ENCODE results near the gene TRIM38.

DNA sequence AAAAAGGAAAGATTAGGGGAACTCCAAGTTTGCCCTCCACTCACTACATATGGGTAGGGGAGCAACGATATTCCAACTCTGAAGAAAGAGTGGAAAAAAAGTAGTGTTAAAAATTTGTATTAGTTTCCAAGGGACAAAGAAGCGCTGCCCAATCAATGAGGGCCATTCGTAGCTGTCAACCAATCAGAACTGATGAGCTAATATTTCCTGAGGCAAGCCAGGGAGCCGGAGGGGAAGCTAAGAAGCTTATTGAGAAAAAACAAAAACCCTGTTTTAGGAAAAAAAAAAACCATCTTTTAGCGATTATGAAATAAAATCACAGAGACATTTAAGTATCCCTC is 59.5 kb downstream of the TRIM38 start:
- TF ChIP-seq ZFP37 (tag by site-specific recombination; IDR thresholded peaks at IDR 0.05) (no peak), BCL11B (tag by site-specific recombination; IDR thresholded peaks at IDR 0.05; ENCODE audit: low read depth) (no peak)
- TF ChIP-seq, protein P1, sequence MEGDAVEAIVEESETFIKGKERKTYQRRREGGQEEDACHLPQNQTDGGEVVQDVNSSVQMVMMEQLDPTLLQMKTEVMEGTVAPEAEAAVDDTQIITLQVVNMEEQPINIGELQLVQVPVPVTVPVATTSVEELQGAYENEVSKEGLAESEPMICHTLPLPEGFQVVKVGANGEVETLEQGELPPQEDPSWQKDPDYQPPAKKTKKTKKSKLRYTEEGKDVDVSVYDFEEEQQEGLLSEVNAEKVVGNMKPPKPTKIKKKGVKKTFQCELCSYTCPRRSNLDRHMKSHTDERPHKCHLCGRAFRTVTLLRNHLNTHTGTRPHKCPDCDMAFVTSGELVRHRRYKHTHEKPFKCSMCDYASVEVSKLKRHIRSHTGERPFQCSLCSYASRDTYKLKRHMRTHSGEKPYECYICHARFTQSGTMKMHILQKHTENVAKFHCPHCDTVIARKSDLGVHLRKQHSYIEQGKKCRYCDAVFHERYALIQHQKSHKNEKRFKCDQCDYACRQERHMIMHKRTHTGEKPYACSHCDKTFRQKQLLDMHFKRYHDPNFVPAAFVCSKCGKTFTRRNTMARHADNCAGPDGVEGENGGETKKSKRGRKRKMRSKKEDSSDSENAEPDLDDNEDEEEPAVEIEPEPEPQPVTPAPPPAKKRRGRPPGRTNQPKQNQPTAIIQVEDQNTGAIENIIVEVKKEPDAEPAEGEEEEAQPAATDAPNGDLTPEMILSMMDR (tag by site-specific recombination; IDR thresholded peaks at IDR 0.05) = no peak
